Lower leg skin (tissue), 4 donors: Measurements from ENCODE around the gene LHFPL3. TPM values are rescaled to one million over a fixed set of nuclear protein-coding genes. Genes with fewer than 3 reads are reported as not detected.

Source experiments
- DNase-seq, 2 donors: peaks; one replicate each; pipeline ENCODE4 v3.0.0-alpha.2; 2019; ENCODE audit warnings: low spot score in 2 of 2
- H3K4me3 ChIP-seq: fragments of 200-600 bp; sonication (generic); 2 replicates; pipeline ENCODE4 v1.5.1; 2017; ENCODE audit warnings: mild to moderate bottlenecking, low read depth; ENCODE audit not compliant: poor library complexity, severe bottlenecking
- CTCF ChIP-seq, 3 donors: fragments of 450-650 bp; IDR thresholded peaks; one replicate each; pipeline ENCODE4 v1.5.1; 2016; ENCODE audit warnings: antibody characterized with exemption in 3 of 3, mild to moderate bottlenecking in 3 of 3, moderate library complexity in 2 of 3
- POLR2A ChIP-seq, 2 donors: fragments of 450-650 bp; IDR thresholded peaks; one replicate each; pipeline ENCODE4 v1.6.1; 2016 to 2017; ENCODE audit warnings: antibody characterized with exemption in 2 of 2, mild to moderate bottlenecking in 1 of 2, moderate library complexity in 1 of 2
- WGBS, 2 donors: methylation state at CpG; one replicate each; pipeline ENCODE4 v1.1.5; 2018; 5-methylcytosine and 5-hydroxymethylcytosine counted together
- intact Hi-C: fragments of 100-400 bp; cut with DNase I; formaldehyde crosslinking; loops from one replicate; pipeline ENCODE4 v1.15.0; 2023; ENCODE audit warnings: low total_unique reads
- total RNA-seq, 4 donors: library from RNA; depleted of rRNA; stranded (reverse); fragments of >200 nt; gene quantifications; one replicate each; pipeline ENCODE4 v1.1.0, GENCODE V29; 2016

Gene LHFPL3
- total RNA-seq, 4 donors from 2014 or later, result 0.16 to 2.4 TPM; not detected in 2

- no peak for DNase-seq
Measured at GRCh38 chr7:104528142-104528541, 199.7 kb downstream of the LHFPL3 start.

GRCh38 chr7:104529567-104529966 lies 201.2 kb downstream of the LHFPL3 start:
- TF ChIP-seq POLR2A (IDR thresholded peaks at IDR 0.05), result no peak
- no peak for TF ChIP-seq CTCF (IDR thresholded peaks at IDR 0.05)
- intact Hi-C loops, result no loop called here
- 60 to 67% methylated on average over 2 of the region's 2 CpGs for WGBS, 2 donors

More at GRCh38 chr7:104528142-104528541, 199.7 kb downstream of the LHFPL3 start:
- no peak overlapping the region for H3K4me3 ChIP-seq
- intact Hi-C loops, result no loop called here
- TF ChIP-seq CTCF (IDR thresholded peaks at IDR 0.05), result no peak
- no peak for TF ChIP-seq POLR2A (IDR thresholded peaks at IDR 0.05)

GRCh38 chr7:104530251-104530650 lies 201.8 kb downstream of the LHFPL3 start:
- no peak for DNase-seq
- no peak for TF ChIP-seq POLR2A (IDR thresholded peaks at IDR 0.05)
- no peak overlapping the region for H3K4me3 ChIP-seq
- intact Hi-C loops, result no loop called here
- whole genome bisulfite sequencing, 2 donors, result 45 to 49% methylated on average over 5 of the region's 5 CpGs

More at GRCh38 chr7:104529567-104529966, 201.2 kb downstream of the LHFPL3 start:
- no peak overlapping the region for H3K4me3 ChIP-seq
- DNase-seq, result no peak

- no peak overlapping the region for H3K4me3 ChIP-seq
- TF ChIP-seq CTCF (IDR thresholded peaks at IDR 0.05) (no peak), POLR2A (IDR thresholded peaks at IDR 0.05) (no peak)
- WGBS, 2 donors, result 62 to 69% methylated on average over 4 of the region's 4 CpGs
- intact Hi-C loops, result no loop called here
- DNase-seq, result no peak
Measured at GRCh38 chr7:104534149-104534548, 205.7 kb downstream of the LHFPL3 start.

GRCh38 chr7:104535841-104536240 lies 207.4 kb downstream of the LHFPL3 start:
- WGBS, 2 donors, result 80 to 81% methylated on average over 6 of the region's 6 CpGs

GRCh38 chr7:104536956-104537355 lies 208.6 kb downstream of the LHFPL3 start:
- intact Hi-C loops, result no loop called here
- TF ChIP-seq CTCF (IDR thresholded peaks at IDR 0.05), result no peak
- no peak for TF ChIP-seq POLR2A (IDR thresholded peaks at IDR 0.05)
- H3K4me3 ChIP-seq, result no peak overlapping the region
- WGBS, 2 donors, result 19 to 35% methylated on average over 1 of the region's 1 CpG
- no peak for DNase-seq

More at GRCh38 chr7:104535841-104536240, 207.4 kb downstream of the LHFPL3 start:
- DNase-seq, result no peak
- intact Hi-C loops, result no loop called here
- no peak overlapping the region for H3K4me3 ChIP-seq
- TF ChIP-seq POLR2A (IDR thresholded peaks at IDR 0.05) (no peak), CTCF (IDR thresholded peaks at IDR 0.05) (no peak)
